ENCODE data around the gene HACD2.
"Not testable (repeated sequence)": the region's sequence is repeated elsewhere in the genome, so short reads cannot be mapped to it uniquely, and the experiment has no call there.

The HACD2 gene

DNA sequence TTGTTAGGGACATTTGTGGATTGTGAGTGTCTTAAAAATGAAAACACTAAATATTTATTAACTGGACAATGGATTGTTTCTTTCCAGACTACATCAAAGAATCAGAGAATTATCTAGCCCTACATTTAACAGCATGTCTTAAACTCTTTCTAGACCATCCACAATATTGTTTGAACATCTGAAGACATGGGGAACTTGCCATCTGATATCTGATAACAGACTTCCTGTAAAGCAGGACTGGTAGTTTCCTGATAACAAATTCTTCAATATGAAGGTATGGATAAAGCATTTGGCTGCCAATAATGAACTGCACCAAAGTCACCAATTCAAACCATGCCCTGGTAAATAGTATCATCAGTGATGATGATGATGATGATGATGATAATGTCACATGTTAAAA, 26.2 kb upstream of the HACD2 start:
- no peak for DNase-seq (ENCODE audit: low read depth)

DNA sequence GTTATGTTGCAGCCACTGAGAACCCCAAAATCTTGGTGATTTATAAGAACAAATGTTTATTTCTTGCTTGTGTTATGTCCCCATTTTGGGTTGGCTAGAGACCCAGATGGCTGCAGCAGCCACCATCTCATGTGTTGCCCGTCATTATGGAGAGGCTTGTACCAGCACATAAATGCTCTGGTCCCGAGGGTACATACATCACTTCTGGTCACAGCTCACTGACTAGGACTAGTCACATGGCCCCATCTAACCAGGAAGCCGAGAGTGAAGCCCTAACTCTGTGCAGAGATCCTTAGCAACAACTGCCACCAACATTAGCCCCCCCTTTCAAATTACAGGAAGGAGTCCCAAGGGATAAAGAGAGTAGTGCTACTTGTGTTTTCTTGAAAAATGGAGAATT, 25.5 kb upstream of the HACD2 start:
- DNase-seq (ENCODE audit: low read depth), result no peak

DNA sequence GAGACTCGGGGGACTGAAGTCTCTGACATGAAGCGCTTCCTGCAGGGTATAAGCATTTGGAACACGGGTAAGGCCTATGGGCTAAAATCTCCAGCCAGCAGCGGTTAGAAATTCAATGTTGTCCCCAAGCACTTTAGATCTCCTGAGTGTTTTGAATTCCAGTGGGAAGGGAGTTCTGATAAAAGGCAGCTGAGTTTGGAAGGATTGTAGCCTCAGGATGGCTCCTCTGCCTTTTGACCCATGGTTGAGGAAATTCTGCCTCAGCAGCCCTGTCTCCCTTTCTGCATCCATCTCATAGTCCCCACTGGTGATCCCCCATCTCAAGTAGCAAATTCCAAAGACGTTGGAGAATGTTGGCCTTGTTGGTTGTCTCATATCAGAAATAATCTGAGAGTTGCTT, 24.2 kb upstream of the HACD2 start:
- no peak for DNase-seq (ENCODE audit: low read depth)

GRCh38 chr3:123608263-123608937, 23.5 kb upstream of the HACD2 start:
- DNase-seq (ENCODE audit: low read depth), result no peak

DNA sequence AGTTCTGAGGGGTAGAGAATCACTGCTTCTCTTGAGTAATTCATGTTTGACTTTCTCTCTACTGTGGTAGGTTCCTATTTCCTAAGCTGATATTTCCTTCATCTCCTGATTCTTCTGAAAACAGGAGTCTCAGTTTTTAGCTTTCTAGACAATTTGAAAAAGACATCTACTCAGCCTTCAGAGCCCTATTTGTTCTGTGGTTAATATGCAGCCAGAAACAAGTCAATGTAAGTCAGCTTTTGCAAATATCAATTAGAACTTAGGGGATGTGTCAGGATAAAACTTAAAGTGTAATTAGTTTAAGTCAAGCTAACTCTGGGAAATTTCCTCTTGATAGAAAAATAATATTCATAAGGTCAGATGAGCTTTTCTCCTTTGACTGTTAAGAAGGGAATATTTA, 21.7 kb upstream of the HACD2 start:
- DNase-seq (ENCODE audit: low read depth), result no peak

GRCh38 chr3:123605789-123606234, 21.0 kb upstream of the HACD2 start:
- DNase-seq (ENCODE audit: low read depth), result no peak

- DNase-seq (ENCODE audit: low read depth), result not testable (repeated sequence)
Measured at GRCh38 chr3:123603153-123603552, 18.3 kb upstream of the HACD2 start.

DNA sequence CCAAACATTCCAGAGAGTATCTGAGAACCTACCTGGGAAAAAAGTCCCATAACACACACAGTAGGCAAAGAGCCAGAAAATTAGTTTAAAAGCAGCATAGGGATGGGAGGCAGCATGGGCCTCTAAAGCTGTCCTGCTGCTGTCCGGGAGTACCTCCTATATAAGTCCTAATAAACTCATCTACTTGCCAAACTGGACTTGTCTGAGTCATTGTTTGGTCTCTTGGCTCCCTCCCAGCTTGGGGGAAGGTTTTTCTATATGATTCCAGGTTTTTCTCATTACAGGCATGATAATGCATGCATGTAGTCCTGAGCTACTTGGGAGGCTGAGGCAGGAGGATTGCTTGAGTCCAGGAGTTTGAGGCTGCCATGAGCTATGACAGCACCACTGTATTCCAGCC, 17.5 kb upstream of the HACD2 start:
- DNase-seq (ENCODE audit: low read depth), result no peak

DNA sequence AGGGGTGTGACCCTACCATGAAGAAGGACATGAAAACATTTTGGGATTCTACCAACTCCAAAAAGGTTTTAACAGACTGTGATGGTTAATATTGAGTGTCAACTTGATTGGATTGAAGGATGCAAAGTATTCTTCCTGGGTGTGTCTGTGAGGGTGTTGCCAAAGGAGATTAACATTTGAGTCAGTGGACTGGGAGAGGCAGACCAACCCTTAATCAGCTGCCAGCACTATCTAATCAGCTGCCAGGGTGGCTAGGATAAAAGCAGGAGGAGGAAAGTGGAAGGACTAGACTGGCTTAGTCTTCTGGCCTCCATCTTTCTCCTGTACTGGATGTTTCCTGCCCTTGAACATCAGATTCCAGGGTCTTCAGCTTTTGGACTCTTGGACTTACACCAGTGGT, 16.0 kb upstream of the HACD2 start:
- DNase-seq (ENCODE audit: low read depth), result not testable (repeated sequence)

GRCh38 chr3:123597561-123597960, 12.7 kb upstream of the HACD2 start:
- no peak for DNase-seq (ENCODE audit: low read depth)

- no peak for DNase-seq (ENCODE audit: low read depth)
Measured at GRCh38 chr3:123595396-123596180, 10.7 kb upstream of the HACD2 start.

DNA sequence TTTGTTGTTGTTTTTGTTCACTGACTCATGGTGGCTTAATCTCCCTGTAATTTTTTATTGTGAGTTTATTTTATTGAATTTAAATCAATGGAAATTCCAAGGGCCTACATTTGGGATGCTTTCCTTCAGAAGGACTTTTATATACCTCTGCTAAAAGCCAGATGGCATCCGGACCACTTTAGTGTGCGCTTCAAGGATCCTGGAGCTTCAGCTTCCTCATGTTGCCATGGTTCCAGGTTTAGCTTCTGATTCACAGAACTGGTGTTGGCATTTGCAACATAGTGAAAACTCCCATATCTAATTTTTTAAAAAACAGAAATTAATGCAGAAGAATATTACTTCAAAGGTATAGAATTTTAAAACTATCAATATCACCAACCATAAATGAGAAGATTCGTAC, 8.5 kb upstream of the HACD2 start:
- DNase-seq (ENCODE audit: low read depth), result no peak

DNA sequence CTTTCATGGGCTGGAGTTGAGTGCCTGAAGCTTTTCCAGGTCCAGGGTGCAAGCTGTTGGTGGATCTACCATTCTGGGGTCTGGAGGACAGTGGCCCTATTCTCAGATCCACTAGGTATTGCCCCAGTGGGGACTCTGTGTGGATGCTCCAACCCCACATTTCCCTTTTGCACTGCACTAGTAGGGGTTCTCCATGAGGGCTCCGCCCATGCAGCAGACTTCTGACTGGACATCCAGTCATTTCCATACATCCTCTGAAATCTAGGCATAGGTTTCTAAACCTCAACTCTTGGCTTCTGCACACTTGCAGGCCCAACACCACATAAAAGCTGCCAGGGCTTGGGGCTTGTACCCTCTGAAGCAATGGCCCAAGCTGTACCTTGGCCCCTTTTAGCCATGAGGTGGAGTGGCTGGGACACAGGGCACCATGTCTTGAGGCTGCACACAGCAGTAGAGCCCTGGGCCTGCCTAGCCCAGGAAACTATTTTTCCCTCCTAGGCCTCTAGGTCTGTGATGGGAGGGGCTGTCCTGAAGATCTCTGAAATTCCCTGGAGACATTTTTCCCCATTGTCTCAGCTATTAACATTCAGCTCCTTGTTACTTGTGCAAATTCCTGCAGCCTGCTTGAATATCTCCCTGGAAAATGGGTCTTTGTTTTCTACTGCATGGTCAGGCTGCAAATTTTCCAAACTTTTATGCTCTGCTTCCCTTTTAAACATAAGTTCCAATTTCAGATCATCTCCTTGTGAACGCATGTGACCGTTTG, 6.0 kb upstream of the HACD2 start:
- DNase-seq (ENCODE audit: low read depth), result no peak

GRCh38 chr3:123587401-123587800, 2.5 kb upstream of the HACD2 start:
- DNase-seq (ENCODE audit: low read depth), result no peak

DNA sequence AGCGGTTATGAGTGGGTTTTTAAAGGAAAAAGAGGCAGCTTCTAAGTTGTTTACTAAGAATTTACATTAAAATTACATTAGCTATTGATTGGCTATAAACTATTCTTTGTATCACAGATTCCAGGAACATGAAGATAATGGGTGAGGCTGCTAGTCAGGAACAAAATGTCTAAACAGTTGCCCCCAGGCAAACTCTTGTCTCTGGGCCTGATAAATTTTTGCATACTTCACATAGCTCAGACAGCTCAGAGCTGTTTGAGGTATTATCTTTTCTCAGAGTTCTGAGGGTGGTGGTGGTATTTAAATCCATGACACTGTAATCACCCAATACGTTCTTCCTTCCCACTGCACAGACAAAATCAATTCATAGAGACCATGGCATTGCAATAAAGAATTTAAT, 2.1 kb upstream of the HACD2 start:
- no peak for DNase-seq (ENCODE audit: low read depth)

DNA sequence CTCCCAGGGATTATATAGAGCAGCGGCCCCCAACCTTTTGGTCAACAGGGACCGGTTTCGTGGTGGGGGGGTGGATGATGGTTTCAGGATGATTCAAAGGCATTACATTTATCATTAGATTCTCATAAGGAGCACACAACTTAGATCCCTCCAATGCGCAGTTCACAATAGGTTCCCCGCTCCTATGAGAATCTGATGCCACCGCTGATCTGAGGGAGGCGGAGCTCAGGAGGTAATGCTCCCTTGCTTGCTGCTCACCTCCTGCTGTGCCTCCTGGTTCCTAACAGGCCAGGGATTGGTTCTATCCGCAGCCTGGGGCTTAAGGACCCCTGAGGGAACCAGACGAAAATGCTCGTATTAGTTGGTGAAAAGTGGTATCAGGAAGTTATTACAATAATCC, 1.3 kb upstream of the HACD2 start:
- DNase-seq (ENCODE audit: low read depth), result peak; percentile 16

DNA sequence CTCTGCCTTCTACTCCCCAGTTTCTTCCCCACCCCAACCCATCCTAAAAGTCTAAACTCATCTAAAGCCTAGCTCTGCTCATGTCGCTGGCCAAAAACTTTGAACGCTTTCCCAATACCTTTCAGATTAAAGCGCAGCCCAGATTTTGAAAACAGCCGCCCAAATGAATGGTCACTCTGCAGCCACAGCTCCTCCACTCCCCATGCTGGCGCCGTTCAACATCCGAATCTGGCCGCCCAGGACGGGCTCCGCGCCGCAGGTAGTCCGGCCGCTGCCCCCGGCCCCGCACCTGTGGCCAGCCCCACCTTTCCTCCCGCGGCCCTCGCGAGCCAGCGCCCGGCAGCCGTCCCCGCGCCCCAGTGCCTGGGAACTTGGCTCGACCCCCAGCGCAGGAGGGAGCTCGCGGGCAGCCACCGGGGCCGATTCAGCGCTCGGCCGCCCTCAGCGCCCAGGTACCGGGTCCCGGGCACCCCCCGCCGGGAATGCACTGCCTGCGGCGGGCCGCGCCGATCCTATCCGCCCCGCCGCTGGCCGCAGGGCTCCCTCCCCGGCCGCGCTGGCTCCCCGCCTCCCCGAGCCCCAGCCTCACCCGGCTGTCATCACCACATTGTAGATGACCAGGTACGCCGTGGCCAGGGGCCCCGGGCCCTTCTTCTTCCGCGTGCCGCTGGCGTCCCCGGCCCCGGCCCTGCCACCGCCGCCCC, 417 bp downstream of the HACD2 start:
- no peak for DNase-seq (ENCODE audit: low read depth)

DNA sequence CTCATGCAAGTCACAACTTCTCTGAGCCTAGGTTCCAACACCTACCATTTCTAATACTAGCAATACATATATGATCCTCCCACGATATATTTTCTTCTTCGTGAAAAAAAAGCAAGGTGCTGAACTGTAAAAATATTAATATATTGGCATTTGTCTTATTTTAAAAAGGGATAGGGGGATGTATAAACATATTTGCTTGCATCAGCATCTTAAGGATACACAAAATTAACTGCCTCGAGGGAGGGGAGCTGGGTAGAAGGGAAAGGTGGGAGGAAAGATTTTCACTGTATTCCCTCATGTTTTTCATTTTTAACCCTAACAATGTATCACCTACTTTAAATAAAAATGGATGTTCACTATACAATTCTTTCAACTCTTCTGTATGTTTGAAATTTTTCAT, 1.3 kb downstream of the HACD2 start:
- DNase-seq (ENCODE audit: low read depth), result no peak

- DNase-seq (ENCODE audit: low read depth), result no peak
Measured at GRCh38 chr3:123582315-123582714, 2.5 kb downstream of the HACD2 start.

DNA sequence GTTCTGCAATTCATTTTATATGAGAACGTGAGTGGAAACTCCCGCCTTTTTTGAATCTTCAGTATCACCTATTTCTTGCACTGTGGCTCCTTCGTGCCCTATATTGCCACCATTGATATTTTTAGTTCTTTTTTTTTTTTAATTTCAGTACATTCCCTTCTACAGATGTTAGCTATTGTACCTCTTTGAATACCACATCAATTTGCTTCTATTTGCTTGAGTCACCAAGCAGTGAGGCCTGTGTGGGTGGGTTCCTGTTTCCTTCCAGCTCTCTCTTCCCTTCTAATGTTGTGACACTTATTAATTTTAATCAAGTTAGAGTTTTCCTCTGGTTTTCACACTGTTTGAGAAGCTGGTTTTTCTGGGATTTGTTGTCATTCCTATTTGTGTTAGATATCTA, 8.7 kb downstream of the HACD2 start:
- no peak for DNase-seq (ENCODE audit: low read depth)

- DNase-seq (ENCODE audit: low read depth), result no peak
Measured at GRCh38 chr3:123571973-123572365, 12.9 kb downstream of the HACD2 start.

- no peak for DNase-seq (ENCODE audit: low read depth)
Measured at GRCh38 chr3:123571264-123571972, 13.4 kb downstream of the HACD2 start.
